Stimulated activated CD4-positive, alpha-beta T cell treated with anti-CD3 and anti-CD28 coated beads, Interleukin-12 subunit alpha, Interleukin-12 subunit beta, amount 100 ng/mL, for 4 hours (primary cell): ENCODE data around the gene RAP1GDS1.
"Not testable (repeated sequence)": the region's sequence is repeated elsewhere in the genome, so short reads cannot be mapped to it uniquely, and the experiment has no call there.

Experiments
- DNase-seq: peaks from one replicate; pipeline ENCODE4 v3.0.0-alpha.2; 2020

Gene RAP1GDS1

DNA sequence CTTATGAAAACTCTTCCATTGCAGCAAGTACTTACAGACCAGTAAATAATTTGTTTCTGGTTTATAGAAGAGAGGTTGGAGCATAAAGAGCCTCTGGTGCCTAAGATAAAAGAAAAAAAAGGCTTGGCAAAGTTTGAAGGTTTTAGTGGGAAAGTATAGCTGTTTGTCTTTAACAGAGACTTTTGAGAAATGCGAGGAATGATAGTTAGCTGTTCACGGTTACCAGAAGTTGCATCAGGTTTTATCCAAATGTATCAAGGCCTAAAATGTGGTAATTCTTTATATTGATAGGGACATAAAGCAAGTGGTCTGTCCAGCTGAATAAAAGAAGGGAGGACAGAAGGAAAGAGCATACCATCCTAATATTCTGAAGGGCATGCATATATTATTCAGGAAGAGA, 29.3 kb downstream of the RAP1GDS1 start:
- DNase-seq, result no peak

GRCh38 chr4:98293104-98293887, 32.1 kb downstream of the RAP1GDS1 start:
- no peak for DNase-seq

GRCh38 chr4:98298022-98298421, 36.8 kb downstream of the RAP1GDS1 start:
- DNase-seq, result no peak

GRCh38 chr4:98300706-98301105, 39.5 kb downstream of the RAP1GDS1 start:
- no peak for DNase-seq

DNA sequence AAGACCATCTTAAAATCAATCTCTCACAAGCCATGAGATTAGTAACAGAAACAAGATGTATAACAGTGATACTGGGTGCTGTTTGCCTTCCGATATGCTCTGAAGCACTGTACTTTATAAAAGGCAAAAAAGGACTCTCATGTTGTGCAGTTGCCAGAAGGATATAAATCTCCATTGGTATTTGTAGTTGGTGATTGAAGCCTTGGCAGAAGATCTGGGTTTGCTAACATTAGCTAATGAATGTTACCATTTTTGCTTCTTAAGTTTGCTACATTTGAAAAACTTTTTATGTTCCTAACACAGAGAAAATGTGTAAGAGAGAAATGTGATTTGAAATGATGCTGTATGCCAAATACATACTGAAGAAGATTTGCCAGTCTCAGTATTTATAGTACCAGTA, 44.4 kb downstream of the RAP1GDS1 start:
- no peak for DNase-seq

- no peak for DNase-seq
Observed at GRCh38 chr4:98310867-98311266, 49.7 kb downstream of the RAP1GDS1 start.

GRCh38 chr4:98311656-98312055, 50.5 kb downstream of the RAP1GDS1 start:
- DNase-seq, result no peak

- DNase-seq, result no peak
Observed at GRCh38 chr4:98314791-98315565, 53.8 kb downstream of the RAP1GDS1 start.

DNA sequence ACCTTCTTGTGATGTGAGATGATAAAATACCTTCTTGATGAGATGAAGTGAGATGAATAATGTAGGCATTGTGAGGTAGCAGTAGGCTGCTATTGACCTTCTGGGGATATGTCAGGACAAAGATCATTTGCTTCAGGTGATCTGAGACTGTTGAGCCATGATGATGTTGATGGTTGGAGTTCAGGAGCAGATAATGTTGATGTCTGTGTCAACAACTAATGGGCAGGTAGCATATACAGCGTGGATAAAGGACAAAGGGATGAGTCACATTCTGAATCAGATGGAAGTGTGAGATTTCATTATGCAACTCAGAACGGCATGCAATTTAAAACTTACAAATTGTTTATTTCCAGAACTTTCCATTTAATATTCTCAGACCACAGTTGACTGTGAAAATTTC, 57.3 kb downstream of the RAP1GDS1 start:
- DNase-seq, result no peak

DNA sequence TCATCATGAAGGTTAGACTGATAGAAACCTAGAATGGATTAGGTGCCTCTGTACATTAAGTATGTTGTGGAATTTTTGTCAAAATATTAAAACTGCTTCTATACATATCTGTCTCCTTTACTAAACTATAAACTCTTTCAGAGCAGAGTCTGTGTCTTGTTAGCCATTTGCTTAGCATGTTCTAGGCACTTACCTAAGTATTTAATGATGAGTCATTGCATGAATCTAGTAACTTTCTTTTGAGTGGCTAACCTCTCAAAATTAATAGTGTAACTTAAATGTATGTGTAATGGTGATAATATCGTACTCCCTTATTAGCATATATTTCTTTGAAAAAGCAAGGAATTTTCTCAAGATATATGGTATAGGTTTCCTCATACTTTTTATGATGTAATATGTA, 57.8 kb downstream of the RAP1GDS1 start:
- DNase-seq, result no peak

- no peak for DNase-seq
Observed at GRCh38 chr4:98326168-98326567, 65.0 kb downstream of the RAP1GDS1 start.

GRCh38 chr4:98327694-98328093, 66.5 kb downstream of the RAP1GDS1 start:
- DNase-seq, result no peak

GRCh38 chr4:98329879-98330640, 68.9 kb downstream of the RAP1GDS1 start:
- DNase-seq, result not testable (repeated sequence)

- DNase-seq, result no peak
Observed at GRCh38 chr4:98332017-98332416, 70.8 kb downstream of the RAP1GDS1 start.

GRCh38 chr4:98334461-98334860, 73.3 kb downstream of the RAP1GDS1 start:
- DNase-seq, result no peak

DNA sequence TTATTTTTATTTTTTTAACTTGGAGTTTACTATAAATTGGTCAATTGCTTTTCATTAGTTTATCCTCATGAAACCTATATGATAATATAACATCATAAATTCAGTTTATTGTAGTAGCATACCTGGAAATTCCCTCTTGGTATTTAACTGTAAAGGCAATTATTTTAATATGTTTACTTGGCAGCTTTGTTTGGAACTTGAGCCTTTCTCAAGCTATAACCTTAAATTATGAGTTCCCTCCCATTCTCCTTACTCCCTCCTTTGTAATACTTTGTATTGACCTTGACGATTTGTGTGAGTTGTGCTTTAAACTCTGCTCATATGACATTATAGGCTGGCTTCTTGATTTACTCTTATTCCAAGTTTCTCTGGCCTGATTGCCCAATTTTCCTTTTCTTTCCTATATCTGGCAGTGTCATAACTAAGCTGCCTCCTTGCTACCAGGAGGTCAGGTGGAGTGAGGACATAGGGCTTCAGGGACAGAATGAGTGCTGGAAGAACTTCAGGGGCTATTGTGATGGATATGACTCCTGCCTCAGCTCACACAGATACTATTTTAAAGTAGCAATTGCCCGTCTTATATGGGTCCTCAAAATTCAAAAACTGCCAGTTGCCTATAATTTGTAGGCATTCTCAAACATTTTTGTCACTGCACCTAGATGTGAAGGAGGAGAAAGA, 77.7 kb downstream of the RAP1GDS1 start:
- no peak for DNase-seq

DNA sequence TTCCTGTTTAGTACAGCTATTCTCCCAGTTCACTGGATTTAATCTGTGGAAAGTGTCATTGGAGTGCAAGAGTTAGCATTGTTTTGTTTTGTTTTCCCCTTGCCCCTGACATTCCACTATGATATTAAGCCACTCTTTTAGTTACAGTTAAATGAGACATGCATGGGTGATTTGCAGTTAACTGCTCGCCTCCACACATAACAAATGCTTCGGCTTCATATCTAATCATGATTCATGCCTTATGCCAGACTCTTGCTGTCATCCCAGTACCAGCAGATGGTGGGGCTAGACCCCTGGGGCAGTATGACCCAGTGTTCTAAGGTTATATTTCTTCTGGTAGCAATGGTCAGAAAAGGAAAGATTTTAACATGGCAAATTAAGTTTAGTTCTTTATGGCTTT, 80.1 kb downstream of the RAP1GDS1 start:
- no peak for DNase-seq

- no peak for DNase-seq
Observed at GRCh38 chr4:98343626-98344025, 82.4 kb downstream of the RAP1GDS1 start.

DNA sequence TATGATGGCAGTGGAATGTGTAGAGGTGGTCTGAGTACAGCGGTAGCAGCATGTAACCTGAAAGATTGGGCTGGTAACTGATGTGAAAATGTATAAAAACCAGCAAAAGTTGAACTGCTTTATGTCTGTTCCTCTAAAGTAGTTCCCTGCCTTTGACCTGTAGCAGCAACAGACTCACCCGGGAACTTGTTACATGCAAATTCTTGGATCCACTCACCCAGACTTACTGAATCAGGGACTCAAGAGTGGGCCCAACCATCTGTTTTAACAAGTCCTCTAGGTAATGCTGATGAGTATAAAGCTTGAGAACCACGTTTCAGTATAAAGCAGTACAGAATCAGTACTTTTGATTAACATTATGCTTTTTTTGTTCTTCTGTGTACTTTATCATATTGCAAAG, 84.7 kb downstream of the RAP1GDS1 start:
- DNase-seq, result no peak

DNA sequence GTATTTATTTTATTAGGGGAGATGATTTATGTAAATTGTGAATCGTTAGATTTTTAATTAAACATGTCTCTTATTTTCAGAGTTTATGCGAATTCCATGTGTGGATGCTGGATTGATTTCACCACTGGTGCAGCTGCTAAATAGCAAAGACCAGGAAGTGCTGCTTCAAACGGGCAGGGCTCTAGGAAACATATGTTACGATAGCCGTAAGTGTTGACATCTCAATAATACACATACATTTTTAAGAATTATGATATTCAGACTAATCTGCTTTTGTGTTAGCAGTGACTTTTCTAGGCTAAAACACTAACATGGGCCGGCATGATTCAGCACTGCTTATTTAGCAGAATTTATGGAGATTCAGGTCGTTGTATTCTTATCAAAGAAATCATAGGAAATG, 91.2 kb downstream of the RAP1GDS1 start:
- DNase-seq, result no peak

GRCh38 chr4:98352940-98353339, 91.8 kb downstream of the RAP1GDS1 start:
- DNase-seq, result no peak

GRCh38 chr4:98358630-98359248, 97.6 kb downstream of the RAP1GDS1 start:
- DNase-seq, result no peak

DNA sequence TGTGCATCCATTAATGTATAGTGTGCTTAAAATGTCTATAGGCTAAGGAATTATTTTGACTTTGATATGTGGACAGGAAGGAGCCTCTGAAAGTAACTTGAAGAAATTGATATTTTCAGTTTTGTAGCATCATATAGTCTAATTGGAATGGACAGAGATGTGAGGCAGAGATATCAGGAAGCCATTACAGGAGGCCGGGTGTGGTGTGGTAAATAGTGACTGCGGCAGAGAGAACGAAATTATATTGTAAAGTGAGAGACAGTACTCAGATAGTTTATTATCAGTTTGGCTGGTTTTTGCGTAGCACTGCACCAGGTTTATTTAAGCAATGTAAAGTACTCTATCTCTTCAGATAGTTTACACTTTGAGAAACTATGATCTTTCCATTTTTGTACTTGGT, 98.5 kb downstream of the RAP1GDS1 start:
- no peak for DNase-seq
